GM18909 (cell line): ENCODE data around the gene GDPD5.

Source experiments
- ATAC-seq: cut with Tn5 transposase; IDR thresholded peaks from one replicate; pipeline ENCODE4 v1.9.1; 2021; ENCODE audit warnings: mild to moderate bottlenecking; ENCODE audit not compliant: unreplicated experiment, poor library complexity

GDPD5 gene, protein sequence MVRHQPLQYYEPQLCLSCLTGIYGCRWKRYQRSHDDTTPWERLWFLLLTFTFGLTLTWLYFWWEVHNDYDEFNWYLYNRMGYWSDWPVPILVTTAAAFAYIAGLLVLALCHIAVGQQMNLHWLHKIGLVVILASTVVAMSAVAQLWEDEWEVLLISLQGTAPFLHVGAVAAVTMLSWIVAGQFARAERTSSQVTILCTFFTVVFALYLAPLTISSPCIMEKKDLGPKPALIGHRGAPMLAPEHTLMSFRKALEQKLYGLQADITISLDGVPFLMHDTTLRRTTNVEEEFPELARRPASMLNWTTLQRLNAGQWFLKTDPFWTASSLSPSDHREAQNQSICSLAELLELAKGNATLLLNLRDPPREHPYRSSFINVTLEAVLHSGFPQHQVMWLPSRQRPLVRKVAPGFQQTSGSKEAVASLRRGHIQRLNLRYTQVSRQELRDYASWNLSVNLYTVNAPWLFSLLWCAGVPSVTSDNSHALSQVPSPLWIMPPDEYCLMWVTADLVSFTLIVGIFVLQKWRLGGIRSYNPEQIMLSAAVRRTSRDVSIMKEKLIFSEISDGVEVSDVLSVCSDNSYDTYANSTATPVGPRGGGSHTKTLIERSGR

DNA sequence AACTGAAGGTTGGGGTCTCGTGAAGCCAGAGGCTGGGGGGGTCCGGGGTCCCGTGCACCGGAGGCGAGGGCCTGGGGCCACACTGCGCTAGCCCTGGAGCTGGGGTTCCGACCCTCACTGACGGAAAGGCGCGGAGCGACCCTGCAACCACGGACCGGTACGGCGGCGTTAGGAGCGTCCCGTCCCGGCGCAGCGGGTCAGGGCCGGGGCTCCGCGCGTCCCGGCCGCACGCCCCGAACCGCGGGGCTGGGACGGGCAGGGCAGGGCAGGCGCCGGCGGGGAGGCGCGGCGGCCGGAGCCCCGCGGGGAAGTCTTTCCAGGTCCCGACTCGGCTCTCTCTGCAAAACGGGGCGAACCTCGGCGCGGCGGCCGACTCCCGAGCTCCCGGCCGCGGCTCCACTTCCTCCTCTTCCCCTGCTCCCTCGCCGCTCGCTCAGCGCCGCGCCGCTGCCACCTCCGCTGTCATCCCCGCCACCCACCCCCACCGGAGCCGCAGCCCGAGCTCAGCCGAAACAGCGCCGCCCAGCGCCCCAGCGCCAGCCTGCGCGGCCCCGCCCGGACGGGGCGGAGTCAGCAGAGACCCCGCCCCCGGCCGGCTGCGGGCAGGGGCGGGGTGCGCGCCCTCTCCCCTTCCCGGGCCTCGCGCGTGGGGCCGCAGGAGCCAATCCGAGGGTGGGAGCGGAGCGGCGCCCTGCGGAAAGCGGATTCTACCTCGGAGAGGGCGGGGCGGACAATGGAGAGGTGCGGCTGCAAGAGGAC lies at the start of gene GDPD5:
GDPD5 (minus strand) TSS at position 509 of the 759 bp plus-strand sequence. CDS start 48,206 bp downstream, outside the sequence.
- peak; percentile 71 for ATAC-seq

DNA sequence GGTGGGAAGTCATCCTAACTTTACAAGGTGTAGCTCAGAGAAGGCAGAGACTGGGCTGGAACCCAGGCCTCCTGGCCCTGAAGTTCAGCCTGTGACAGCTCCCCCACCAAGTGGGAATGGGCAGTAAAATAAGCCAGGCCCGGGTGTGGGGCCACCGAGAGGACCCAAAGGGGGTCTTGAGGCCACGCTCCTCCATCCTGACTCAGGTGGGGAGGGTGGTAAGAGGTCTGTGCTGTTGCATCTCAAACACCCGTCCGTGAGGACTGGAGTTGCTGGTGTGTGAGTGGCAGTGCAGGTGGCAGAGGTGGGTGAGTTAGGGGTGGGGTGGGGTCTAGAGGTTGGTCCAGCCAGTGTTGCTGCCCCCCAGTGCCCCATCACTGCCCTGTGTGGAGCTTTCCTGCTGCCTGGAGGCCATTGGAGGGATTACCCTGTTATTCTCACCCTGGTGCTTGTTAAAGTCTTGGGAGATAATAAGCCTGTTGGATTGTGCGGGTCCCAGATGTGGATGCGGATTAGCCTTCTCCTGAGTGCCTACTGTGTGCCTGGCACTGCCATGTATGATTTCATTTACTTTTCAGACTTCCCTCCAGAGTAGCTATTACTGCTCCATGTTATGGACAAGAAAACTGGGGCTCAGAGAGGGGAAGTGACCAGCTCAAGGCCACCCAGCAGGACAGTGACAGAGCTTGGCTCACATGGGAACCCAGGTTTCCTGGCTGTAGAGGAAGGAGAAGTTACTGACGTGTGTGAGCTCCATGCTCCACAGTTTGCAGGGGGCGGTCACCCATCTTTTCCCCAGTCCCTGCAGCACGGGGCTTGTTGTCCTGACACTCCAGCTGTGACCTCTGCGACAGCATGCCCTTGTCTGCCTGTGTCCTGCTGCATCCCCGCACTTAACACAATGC lies 49.2 kb upstream of the GDPD5 start:
- ATAC-seq, result no peak

DNA sequence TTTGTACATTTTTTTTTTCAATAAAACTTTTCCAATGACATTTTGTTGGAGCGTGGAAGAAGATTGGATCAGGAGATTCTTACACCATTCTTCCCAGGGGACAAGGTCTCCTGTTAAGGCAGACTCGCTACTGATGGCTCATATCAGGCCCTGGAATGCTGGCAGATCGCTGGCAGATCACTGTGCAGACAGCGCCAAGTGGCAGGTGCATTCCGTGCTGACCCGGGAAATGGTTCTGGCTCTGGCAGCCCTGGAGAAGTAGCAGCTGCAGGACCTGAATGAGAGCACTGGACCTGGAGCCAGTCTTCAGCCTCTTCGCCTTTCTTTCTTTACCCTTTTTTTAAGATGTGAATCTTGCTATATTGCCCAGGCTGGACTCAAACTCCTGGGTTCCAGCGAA lies 47.0 kb upstream of the GDPD5 start:
- ATAC-seq, result no peak

DNA sequence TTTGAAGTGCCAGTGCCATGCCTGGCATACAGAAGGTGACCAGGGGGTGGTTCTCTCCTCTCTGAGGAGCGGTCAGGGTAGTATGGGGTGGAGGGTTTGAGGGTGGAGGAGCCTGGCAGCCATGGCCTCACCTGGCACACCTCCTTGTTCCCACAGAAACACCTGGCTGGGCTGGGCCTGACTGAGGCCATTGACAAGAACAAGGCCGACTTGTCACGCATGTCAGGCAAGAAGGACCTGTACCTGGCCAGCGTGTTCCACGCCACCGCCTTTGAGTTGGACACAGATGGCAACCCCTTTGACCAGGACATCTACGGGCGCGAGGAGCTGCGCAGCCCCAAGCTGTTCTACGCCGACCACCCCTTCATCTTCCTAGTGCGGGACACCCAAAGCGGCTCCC lies 45.9 kb upstream of the GDPD5 start:
- no peak for ATAC-seq

DNA sequence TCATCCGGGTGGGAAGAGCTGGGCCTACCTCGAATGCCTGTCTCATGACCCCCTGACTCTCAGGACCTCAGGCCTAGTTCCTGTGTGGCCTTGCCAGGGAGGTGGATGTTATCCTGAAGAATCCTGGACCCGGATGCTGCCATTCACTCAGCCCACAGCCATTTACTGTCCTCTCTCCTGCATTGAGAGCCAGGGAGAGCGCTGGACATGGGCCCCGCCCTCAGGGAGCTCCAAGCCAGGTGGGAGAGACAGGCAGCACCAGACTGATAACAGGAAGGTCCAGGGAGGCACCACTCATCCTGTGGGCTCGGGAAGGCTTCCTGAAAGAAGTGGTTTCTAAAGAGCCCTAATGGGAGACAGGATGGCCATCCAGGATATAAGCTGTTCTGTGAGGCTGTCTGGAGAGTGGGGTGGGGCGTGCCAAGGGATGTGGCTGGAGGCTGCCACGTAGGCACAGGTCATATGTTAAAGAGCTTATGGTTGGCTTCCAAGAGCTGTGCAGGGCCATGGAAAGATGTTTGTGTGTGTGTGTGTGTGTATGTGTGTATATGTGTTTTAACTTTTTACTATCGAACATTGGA lies 44.9 kb upstream of the GDPD5 start:
- no peak for ATAC-seq

DNA sequence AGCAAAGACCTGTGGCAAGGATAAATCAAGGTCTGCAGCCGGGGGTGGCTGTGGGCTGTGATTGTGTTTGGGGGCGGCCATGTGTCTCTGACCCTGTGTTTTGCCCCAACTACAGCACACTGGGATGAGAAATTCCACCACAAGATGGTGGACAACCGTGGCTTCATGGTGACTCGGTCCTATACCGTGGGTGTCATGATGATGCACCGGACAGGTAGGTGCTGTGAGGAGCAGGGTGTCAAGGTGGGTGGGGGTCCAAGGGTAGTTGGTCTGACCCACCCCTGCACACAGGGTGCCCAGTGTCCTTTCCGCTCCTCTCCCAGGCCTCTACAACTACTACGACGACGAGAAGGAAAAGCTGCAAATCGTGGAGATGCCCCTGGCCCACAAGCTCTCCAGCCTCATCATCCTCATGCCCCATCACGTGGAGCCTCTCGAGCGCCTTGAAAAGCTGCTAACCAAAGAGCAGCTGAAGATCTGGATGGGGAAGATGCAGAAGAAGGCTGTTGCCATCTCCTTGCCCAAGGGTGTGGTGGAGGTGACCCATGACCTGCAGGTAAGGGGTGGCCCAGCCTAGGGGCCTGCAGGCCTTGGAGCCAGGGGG lies 43.0 kb upstream of the GDPD5 start:
- no peak for ATAC-seq

DNA sequence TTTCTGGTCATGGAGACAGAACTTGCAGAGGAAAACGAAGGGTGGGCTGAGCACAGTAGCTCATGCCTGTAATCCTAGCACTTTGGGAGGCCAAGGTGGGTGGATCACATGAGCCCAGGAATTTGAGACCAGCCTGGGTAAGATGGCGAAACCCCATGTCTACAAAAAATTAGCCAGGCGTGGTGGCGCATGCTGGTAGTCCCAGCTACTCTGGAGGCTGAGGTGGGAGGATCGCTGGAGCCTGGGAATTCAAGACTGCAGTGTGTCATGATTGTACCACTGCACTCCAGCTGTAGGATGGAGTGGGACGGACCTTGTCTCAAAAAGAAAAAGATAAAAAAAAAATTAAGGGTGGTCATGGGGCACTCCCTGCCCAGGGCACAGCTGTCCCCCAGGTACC lies 42.2 kb upstream of the GDPD5 start:
- ATAC-seq, result no peak

DNA sequence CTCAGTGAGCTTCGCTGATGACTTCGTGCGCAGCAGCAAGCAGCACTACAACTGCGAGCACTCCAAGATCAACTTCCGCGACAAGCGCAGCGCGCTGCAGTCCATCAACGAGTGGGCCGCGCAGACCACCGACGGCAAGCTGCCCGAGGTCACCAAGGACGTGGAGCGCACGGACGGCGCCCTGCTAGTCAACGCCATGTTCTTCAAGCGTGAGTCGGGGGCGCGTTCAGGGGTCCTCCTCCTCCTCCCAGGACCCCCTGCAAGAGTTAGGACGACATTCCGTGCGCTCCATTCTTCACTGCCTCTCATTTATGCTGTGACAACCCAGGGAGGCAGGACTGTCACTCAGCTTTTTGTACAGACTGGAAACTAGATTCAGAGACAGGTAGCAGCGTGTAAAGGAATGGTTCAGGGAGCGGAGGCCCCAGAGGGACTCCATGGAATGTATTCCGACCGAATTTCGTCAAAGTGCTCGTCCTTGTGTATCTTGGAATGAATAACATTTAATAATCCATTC lies 41.1 kb upstream of the GDPD5 start:
- ATAC-seq, result no peak

DNA sequence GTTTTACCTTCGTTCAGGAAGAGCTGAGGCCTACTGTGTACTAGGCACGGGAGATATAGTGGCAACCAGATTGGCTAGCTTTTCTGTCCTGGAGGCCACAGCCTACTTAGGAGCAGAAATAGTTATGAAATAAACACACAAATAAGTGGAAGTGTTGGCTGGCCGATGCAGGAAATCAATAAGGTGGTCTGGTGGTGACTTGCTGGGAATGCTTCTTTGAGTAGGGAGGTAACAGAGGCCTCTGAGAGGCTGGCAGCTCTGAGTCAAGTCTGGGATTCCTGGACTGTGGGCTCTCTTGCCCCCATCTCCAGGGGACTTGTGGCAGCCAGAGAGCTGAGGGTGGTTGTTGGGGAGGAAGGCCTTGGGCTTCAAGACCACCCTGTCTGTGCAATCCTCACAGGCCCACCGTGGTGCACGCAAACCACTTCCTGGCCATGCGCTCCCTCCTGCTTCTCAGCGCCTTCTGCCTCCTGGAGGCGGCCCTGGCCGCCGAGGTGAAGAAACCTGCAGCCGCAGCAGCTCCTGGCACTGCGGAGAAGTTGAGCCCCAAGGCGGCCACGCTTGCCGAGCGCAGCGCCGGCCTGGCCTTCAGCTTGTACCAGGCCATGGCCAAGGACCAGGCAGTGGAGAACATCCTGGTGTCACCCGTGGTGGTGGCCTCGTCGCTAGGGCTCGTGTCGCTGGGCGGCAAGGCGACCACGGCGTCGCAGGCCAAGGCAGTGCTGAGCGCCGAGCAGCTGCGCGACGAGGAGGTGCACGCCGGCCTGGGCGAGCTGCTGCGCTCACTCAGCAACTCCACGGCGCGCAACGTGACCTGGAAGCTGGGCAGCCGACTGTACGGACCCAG lies 40.4 kb upstream of the GDPD5 start:
- ATAC-seq, result no peak

DNA sequence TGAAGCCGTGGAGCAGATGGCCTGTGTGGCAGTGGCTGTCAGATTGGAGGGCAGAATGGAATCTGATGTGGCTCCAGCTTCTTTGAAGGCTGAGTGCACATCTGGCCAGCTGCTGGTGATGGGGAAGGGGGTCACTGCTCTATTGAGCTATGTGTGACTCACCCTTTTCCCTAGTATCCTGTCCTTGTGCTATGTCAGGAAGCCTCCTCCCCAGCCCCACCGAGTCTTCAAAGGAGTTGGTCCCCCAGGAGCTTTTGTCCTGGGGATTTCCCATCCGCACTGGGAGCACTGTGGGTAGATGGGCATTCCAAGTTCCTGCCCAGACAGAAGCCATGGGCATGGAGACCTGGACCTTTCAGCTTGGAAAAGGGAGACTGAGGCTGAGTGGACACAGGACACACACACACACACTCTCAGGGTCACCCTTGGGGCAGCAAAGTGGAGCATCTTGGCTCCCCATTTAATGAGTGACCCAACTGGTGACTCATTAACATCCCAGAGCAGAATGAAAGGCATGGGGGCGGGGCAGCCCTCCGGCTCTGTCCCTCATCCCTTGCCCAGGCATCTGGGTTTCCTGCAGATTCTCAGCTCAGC lies 39.6 kb upstream of the GDPD5 start:
- no peak for ATAC-seq

DNA sequence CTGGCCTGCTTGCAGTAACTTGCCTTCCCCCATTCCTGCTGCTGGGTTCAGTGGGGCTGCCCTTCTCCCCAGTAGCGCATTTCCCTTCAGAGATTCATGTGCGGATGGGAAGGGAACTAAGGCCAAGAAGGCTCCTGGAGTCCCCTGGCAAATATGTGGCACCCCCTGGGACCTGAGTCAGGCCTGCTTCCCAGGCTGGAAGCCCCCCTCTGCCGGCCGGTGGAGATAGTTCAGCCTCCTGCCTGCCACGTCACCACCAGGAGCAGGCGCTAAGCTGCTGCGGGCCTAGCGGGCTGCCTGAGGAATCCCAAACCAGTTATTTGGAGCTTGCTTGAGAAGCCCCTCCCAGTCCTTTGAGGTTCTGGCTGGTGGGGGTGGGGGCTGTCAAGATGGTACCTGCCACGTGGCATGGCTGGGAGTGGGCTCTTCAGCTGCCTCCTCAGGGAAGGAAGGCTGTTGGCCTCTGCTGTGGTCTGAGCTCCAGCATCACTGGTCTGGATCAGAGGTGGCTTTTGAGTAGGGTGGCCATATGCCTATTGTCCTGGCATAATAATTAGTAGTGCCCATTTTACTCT lies 38.3 kb upstream of the GDPD5 start:
- no peak for ATAC-seq

DNA sequence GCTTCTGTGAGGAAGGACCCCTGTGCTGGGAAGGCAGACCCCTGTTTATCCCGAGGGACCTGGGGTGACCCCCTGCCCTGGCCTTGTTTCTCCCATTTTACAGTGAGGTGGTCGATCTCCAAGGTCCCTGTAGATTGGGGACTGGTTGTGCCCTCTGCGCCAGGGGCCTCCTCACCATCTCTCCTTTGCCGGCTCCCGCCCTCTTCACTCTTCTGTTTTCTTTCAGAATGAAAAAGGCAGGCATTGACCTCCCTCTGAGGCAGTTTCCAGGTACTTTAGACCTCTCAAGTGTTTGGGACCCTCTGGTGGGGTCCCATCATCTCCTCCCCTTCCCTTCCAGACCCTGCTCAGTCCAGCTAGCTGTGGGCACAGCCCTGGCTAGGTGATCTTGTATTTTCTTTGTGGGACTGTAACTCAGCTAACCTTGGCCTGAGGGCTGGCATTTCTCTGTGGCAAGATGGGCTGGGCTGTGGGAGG lies 37.8 kb upstream of the GDPD5 start:
- no peak for ATAC-seq

DNA sequence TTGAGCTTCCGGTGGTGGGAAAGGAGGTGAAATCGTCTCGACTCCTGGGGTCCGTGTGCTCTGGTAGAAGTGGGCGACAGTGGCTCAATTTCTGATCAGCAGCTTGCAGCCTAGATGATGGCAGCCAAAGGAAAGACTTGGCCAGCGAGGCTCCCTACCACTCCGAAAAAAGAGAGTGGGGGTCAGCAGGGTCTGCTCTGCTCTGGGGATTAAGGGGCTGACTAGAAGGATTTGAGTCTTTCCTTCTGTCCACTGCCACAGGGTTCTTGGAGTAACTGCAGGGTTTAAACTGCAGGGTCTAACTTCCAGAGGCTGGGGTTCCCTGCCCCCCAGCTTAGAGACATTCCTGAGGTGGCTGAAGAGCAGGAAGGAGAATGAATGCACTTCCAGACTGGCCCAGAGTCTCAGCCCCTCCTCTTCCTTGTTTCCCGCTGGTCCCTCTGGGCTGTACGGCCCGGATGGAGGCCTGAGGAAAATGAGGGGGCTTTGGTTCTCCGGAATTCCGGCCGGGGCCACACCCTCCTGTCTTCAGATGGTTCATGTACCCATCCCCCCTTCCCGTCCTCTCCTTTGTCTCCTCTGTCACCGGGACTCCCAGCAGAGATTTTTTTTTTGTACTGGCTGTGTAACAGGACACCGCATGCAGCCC lies 37.2 kb upstream of the GDPD5 start:
- no peak for ATAC-seq

DNA sequence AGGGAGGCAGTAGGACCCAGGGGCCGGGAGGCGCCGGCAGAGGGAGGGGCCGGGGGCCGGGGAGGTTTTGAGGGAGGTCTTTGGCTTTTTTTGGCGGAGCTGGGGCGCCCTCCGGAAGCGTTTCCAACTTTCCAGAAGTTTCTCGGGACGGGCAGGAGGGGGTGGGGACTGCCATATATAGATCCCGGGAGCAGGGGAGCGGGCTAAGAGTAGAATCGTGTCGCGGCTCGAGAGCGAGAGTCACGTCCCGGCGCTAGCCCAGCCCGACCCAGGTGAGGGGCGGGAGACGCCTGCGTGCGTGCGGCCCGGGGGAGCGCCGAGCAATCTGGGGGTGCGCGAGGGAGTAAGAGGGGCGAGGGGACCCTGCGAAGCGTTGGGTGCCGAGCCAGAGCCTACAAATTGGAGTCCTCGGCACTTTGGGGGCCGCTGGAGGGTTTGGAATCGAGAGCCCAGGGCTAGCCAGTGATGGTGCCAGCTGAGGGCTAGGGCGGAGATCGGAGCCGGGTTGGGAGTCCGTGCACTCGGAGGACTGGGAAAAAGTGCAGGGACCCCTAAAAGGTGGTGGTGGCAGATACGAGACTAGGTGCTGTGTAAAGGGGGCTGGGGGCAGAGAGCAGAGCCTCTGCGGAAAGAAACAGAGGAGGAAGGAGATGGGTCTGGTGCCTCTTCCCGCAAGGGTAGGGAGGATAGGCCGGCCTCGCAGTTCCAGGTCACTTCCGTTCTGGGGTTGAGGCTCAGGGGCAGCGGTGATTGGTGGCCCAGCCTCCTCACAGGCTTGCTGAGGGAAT lies 36.5 kb upstream of the GDPD5 start, which contains the start of gene SERPINH1:
SERPINH1 (plus strand) TSS at position 206 of the 788 bp plus-strand sequence. CDS start 4,097 bp downstream, outside the sequence.
- peak; percentile 77 for ATAC-seq

DNA sequence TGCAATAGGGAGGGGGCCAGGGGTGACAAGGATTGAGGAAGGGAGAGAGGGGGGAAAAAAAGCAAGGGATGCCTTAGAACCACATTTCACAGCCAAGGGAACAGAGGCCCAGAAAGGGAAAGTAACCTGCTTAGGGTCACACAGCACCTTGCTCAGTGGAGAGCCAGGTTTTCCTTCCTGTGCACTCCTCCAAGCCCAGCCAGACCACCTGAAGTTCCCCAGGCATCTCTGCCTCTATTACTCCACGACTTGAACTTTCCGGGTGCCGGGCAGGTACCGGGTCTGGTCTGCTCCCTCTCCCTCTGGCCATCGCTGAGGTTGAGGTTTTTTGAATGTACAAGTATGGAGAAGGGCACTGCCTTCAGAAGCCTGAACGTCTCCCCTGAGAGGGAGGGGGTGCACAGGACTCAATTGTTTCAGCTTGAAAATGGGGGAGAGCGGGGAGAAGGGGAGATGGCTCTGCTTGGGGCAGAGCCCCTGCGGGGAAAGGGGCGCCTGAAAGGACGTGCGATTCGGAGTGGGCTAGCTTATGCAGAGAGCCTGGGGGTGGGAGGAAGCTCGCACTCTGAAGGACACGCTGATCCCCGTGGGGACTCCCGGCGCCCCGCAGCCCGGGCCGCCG lies 35.8 kb upstream of the GDPD5 start:
- ATAC-seq, result no peak

DNA sequence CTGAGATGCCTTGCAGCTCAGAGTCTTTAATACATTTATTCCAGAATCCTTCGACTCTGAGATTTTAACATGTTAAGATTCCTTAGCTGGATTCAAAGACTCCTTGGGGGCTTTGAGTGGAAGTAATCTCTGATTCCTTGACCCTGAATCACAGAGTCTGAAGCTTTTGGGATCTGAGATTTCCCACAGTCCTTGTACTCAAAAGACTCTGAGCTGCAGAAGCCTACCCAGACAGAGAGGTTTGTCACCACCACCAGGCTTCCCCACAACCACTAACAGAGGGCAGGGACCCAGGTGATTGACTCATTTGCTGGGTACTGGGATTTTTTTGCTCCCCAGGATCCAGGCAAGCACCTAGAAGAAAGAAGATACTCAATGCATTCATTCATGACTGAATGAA lies 34.9 kb upstream of the GDPD5 start:
- ATAC-seq, result no peak
